Vagina (tissue), 2 donors: ENCODE data around the gene TIMP3.

ENCODE experiments used
- CTCF ChIP-seq, 3 experiments: fragments of 450-650 bp in 2 of 3; fragments of 200-600 bp in 1 of 3; sonication (generic) in 1 of 3; IDR thresholded peaks; one replicate each; pipeline ENCODE4 v1.5.1; 2017 to 2019; ENCODE audit warnings: antibody characterized with exemption in 3 of 3, mild to moderate bottlenecking in 2 of 3, moderate library complexity in 2 of 3
- POLR2A ChIP-seq, 2 donors: fragments of 450-650 bp; IDR thresholded peaks; one replicate each; pipeline ENCODE4 v1.6.1; 2017; ENCODE audit warnings: antibody characterized with exemption in 2 of 2, mild to moderate bottlenecking in 2 of 2, moderate library complexity in 2 of 2
- POLR2AphosphoS5 ChIP-seq, 2 donors: sonication (generic); formaldehyde crosslinking; IDR thresholded peaks; one replicate each; pipeline ENCODE4 v1.9.0; 2017; ENCODE audit warnings: antibody characterized with exemption in 2 of 2, mild to moderate bottlenecking in 2 of 2, low read depth in 1 of 2; ENCODE audit not compliant: insufficient read depth in 1 of 2

- TF ChIP-seq POLR2AphosphoS5 (IDR thresholded peaks at IDR 0.05; ENCODE audit: insufficient read depth in 1 of 2, low read depth in 1 of 2): no peak
- TF ChIP-seq CTCF (IDR thresholded peaks at IDR 0.05): no peak
- TF ChIP-seq POLR2A (IDR thresholded peaks at IDR 0.05): no peak
Observed at GRCh38 chr22:32814285-32814860, 12.9 kb downstream of the TIMP3 start.
